Tibial artery (tissue), 4 donors: Measurements from ENCODE around the gene GCNT3.
A peak's percentile ranks its signal among the peaks of the same experiment; 100 is the strongest.

Experiments
- DNase-seq, 2 donors: peaks; one replicate each; pipeline ENCODE4 v3.0.0-alpha.2; 2019
- H3K27ac ChIP-seq, 2 donors: fragments of 200-600 bp; sonication (generic) in 1 of 2; 1 replicate in 1 of 2; 2 replicates in 1 of 2; pipeline ENCODE4 v1.5.1; 2018 to 2019; ENCODE audit warnings: mild to moderate bottlenecking in 1 of 2
- H3K27me3 ChIP-seq, 2 donors: fragments of 200-600 bp; sonication (generic) in 1 of 2; one replicate each; pipeline versions ENCODE4 v1.5.1 to v1.6.0; 2016 to 2019
- H3K36me3 ChIP-seq, 3 donors: fragments of 200-600 bp; sonication (generic) in 2 of 3; one replicate each; pipeline ENCODE4 v1.5.1; 2016 to 2019; ENCODE audit warnings: mild to moderate bottlenecking in 2 of 3
- H3K4me1 ChIP-seq, 4 donors: fragments of 200-600 bp; sonication (generic) in 2 of 4; 1 replicate in 3 of 4; 2 replicates in 1 of 4; pipeline ENCODE4 v1.5.1; 2016 to 2019
- H3K4me3 ChIP-seq, 2 donors: fragments of 200-600 bp; sonication (generic) in 1 of 2; 1 replicate in 1 of 2; 2 replicates in 1 of 2; pipeline ENCODE4 v1.5.1; 2018 to 2019; ENCODE audit warnings: mild to moderate bottlenecking in 2 of 2
- H3K9me3 ChIP-seq, 3 donors: fragments of 200-600 bp; sonication (generic) in 1 of 3; one replicate each; pipeline ENCODE4 v1.5.1; 2016 to 2019
- CTCF ChIP-seq, 2 experiments: fragments of 200-600 bp in 1 of 2; fragments of 450-650 bp in 1 of 2; IDR thresholded peaks; one replicate each; pipeline ENCODE4 v1.5.1; 2017 to 2019; ENCODE audit warnings: antibody characterized with exemption in 2 of 2, mild to moderate bottlenecking in 1 of 2, moderate library complexity in 1 of 2
- intact Hi-C: fragments of 100-400 bp; cut with DNase I; formaldehyde crosslinking; loops from one replicate; pipeline ENCODE4 v1.15.0; 2023; ENCODE audit warnings: low total_unique reads

The GCNT3 gene

GRCh38 chr15:59646277-59646676, 34.7 kb downstream of the GCNT3 start:
- no peak for TF ChIP-seq CTCF (IDR thresholded peaks at IDR 0.05)
- intact Hi-C loops: no loop called here

GRCh38 chr15:59647085-59647484, 35.5 kb downstream of the GCNT3 start:
- no peak for TF ChIP-seq CTCF (IDR thresholded peaks at IDR 0.05)
- Histone ChIP-seq H3K4me3 (no peak overlapping the region), H3K27ac (no peak overlapping the region), H3K27me3 (no peaks in the 10 kb centered on the region), H3K36me3 (peaks cover 37 to 60% (median 50%) of the 10 kb centered on the region in 3 donors), H3K4me1 (no peaks in the 10 kb centered on the region), H3K9me3 (no peaks in the 10 kb centered on the region)
- DNase-seq: no peak
- intact Hi-C loops: no loop called here

More at GRCh38 chr15:59646277-59646676, 34.7 kb downstream of the GCNT3 start:
- H3K27ac ChIP-seq: no peak overlapping the region
- no peaks in the 10 kb centered on the region for H3K4me1 ChIP-seq
- H3K4me3 ChIP-seq: no peak overlapping the region
- no peak for DNase-seq
- no peaks in the 10 kb centered on the region for H3K9me3 ChIP-seq
- H3K36me3 ChIP-seq: peaks cover 35 to 61% (median 41%) of the 10 kb centered on the region in 3 donors
- no peaks in the 10 kb centered on the region for H3K27me3 ChIP-seq

GRCh38 chr15:59649603-59650002, 38.0 kb downstream of the GCNT3 start:
- no peak overlapping the region for H3K27ac ChIP-seq
- intact Hi-C loops: no loop called here
- no peak overlapping the region for H3K4me3 ChIP-seq
- H3K9me3 ChIP-seq: no peaks in the 10 kb centered on the region
- peaks cover 31 to 66% (median 42%) of the 10 kb centered on the region in 3 donors for H3K36me3 ChIP-seq
- DNase-seq: no peak
- peaks cover 0 to 2% (median 0%) of the 10 kb centered on the region in 4 donors for H3K4me1 ChIP-seq
- no peak for TF ChIP-seq CTCF (IDR thresholded peaks at IDR 0.05)
- no peaks in the 10 kb centered on the region for H3K27me3 ChIP-seq

- H3K4me1 ChIP-seq: peaks cover 0 to 26% (median 15%) of the 10 kb centered on the region in 4 donors
- H3K27me3 ChIP-seq: no peaks in the 10 kb centered on the region
- H3K36me3 ChIP-seq: peaks cover 17 to 44% (median 19%) of the 10 kb centered on the region in 3 donors
- intact Hi-C loops: no loop called here
- H3K4me3 ChIP-seq: no peak overlapping the region
- DNase-seq: no peak
- H3K27ac ChIP-seq: no peak overlapping the region
- no peaks in the 10 kb centered on the region for H3K9me3 ChIP-seq
- TF ChIP-seq CTCF (IDR thresholded peaks at IDR 0.05): no peak
These were observed 42.5 kb downstream of the GCNT3 start for GRCh38 chr15:59654046-59654445.

- intact Hi-C loops: no loop called here
- peak within 1 kb of the TSS; percentile 83 to 86 for H3K27ac ChIP-seq
- TF ChIP-seq CTCF (IDR thresholded peaks at IDR 0.05): no peak
These were observed 45.5 kb downstream of the GCNT3 start, which contains the start of gene GTF2A2 for GRCh38 chr15:59656897-59657634. Gene GTF2A2 (minus strand): TSS chr15:59657515. CDS start chr15:59652277, 5,238 bp downstream.

More at GRCh38 chr15:59656897-59657634, 45.5 kb downstream of the GCNT3 start, which contains the start of gene GTF2A2:
- H3K9me3 ChIP-seq: no peaks in the 10 kb centered on the region
- peak within 1 kb of the TSS; percentile 92 to 97 for H3K4me3 ChIP-seq
- H3K27me3 ChIP-seq: no peaks in the 10 kb centered on the region
- DNase-seq: peak; percentile 94 to 97
- peaks cover 4 to 23% (median 20%) of the 10 kb centered on the region in 3 donors for H3K36me3 ChIP-seq
- peaks cover 0 to 26% (median 15%) of the 10 kb centered on the region in 4 donors for H3K4me1 ChIP-seq
